SHP77 treated with DMSO at 0.1 percent for 48 hours (cell line): ENCODE measurements around the gene F9.

Experiments
- DNase-seq: peaks from one replicate; lab custom pipeline; 2025; lab: John Stamatoyannopoulos, UW

Gene F9

DNA sequence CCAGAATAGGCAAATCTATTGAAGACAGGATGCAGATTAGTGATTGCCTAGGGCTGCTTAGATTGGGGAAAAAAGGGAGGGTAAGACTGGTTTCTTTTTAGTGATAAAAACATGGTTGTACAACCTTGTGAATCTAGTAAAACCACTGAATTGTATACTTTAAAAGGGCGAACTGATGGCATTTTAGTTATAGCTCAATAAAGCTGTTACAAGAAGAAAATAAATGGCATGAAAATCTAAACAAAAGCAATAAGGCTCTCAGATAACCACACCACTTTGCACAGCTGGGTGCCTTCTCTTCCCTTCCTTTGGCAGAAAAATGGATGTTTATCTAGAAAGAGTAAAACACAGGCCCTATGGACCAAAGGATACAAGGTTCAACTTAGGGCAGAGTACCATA, 69.6 kb downstream of the F9 start:
- no peak for DNase-seq
